ENCODE measurements around the gene FAM72D. TPM values are rescaled to one million over a fixed set of nuclear protein-coding genes. Genes with fewer than 3 reads are reported as not detected.
"Not testable (repeated sequence)": the region's sequence is repeated elsewhere in the genome, so short reads cannot be mapped to it uniquely, and the experiment has no call there.

The FAM72D gene
- total RNA-seq, 1 donor from 2014 or later, result 0.52 TPM

GRCh38 chr1:145065194-145065826 is 30.5 kb upstream of the FAM72D start:
- H3K4me1 ChIP-seq (ENCODE audit: control insufficient read depth in 3 of 3, insufficient read depth in 3 of 3, low read length in 3 of 3); H3K27me3 ChIP-seq (ENCODE audit: control insufficient read depth in 3 of 3, insufficient read depth in 3 of 3, low read length in 3 of 3); H3K36me3 ChIP-seq (ENCODE audit: control insufficient read depth in 3 of 3, insufficient read depth in 3 of 3, low read length in 3 of 3); H3K4me3 ChIP-seq (ENCODE audit: low read length in 3 of 3); H3K27ac ChIP-seq (ENCODE audit: low read depth, low read length); H3K9me3 ChIP-seq (ENCODE audit: control insufficient read depth in 3 of 3, low read length in 3 of 3); H3K9ac ChIP-seq (ENCODE audit: low read depth in 1 of 3, low read length in 3 of 3): not testable (repeated sequence)

GRCh38 chr1:145066486-145066885 is 29.3 kb upstream of the FAM72D start:
- H3K27me3 ChIP-seq (ENCODE audit: control insufficient read depth in 3 of 3, insufficient read depth in 3 of 3, low read length in 3 of 3); H3K27ac ChIP-seq (ENCODE audit: low read depth, low read length); H3K4me3 ChIP-seq (ENCODE audit: low read length in 3 of 3); H3K36me3 ChIP-seq (ENCODE audit: control insufficient read depth in 3 of 3, insufficient read depth in 3 of 3, low read length in 3 of 3); H3K9ac ChIP-seq (ENCODE audit: low read depth in 1 of 3, low read length in 3 of 3); H3K9me3 ChIP-seq (ENCODE audit: control insufficient read depth in 3 of 3, low read length in 3 of 3); H3K4me1 ChIP-seq (ENCODE audit: control insufficient read depth in 3 of 3, insufficient read depth in 3 of 3, low read length in 3 of 3): not testable (repeated sequence)

GRCh38 chr1:145071569-145071968 is 24.2 kb upstream of the FAM72D start:
- H3K9ac ChIP-seq (ENCODE audit: low read depth in 1 of 3, low read length in 3 of 3); H3K27ac ChIP-seq (ENCODE audit: low read depth, low read length); H3K27me3 ChIP-seq (ENCODE audit: control insufficient read depth in 3 of 3, insufficient read depth in 3 of 3, low read length in 3 of 3); H3K36me3 ChIP-seq (ENCODE audit: control insufficient read depth in 3 of 3, insufficient read depth in 3 of 3, low read length in 3 of 3); H3K4me3 ChIP-seq (ENCODE audit: low read length in 3 of 3); H3K9me3 ChIP-seq (ENCODE audit: control insufficient read depth in 3 of 3, low read length in 3 of 3); H3K4me1 ChIP-seq (ENCODE audit: control insufficient read depth in 3 of 3, insufficient read depth in 3 of 3, low read length in 3 of 3): not testable (repeated sequence)

- H3K9ac ChIP-seq (ENCODE audit: low read depth in 1 of 3, low read length in 3 of 3); H3K36me3 ChIP-seq (ENCODE audit: control insufficient read depth in 3 of 3, insufficient read depth in 3 of 3, low read length in 3 of 3); H3K27me3 ChIP-seq (ENCODE audit: control insufficient read depth in 3 of 3, insufficient read depth in 3 of 3, low read length in 3 of 3); H3K27ac ChIP-seq (ENCODE audit: low read depth, low read length); H3K4me1 ChIP-seq (ENCODE audit: control insufficient read depth in 3 of 3, insufficient read depth in 3 of 3, low read length in 3 of 3); H3K9me3 ChIP-seq (ENCODE audit: control insufficient read depth in 3 of 3, low read length in 3 of 3); H3K4me3 ChIP-seq (ENCODE audit: low read length in 3 of 3): not testable (repeated sequence)
Measured at GRCh38 chr1:145074021-145074559, 21.7 kb upstream of the FAM72D start.

- H3K9me3 ChIP-seq (ENCODE audit: control insufficient read depth in 3 of 3, low read length in 3 of 3); H3K9ac ChIP-seq (ENCODE audit: low read depth in 1 of 3, low read length in 3 of 3); H3K4me3 ChIP-seq (ENCODE audit: low read length in 3 of 3); H3K27me3 ChIP-seq (ENCODE audit: control insufficient read depth in 3 of 3, insufficient read depth in 3 of 3, low read length in 3 of 3); H3K4me1 ChIP-seq (ENCODE audit: control insufficient read depth in 3 of 3, insufficient read depth in 3 of 3, low read length in 3 of 3); H3K36me3 ChIP-seq (ENCODE audit: control insufficient read depth in 3 of 3, insufficient read depth in 3 of 3, low read length in 3 of 3); H3K27ac ChIP-seq (ENCODE audit: low read depth, low read length): not testable (repeated sequence)
Measured at GRCh38 chr1:145076877-145077276, 18.9 kb upstream of the FAM72D start.

GRCh38 chr1:145077872-145078786 is 17.6 kb upstream of the FAM72D start:
- not testable (repeated sequence) for H3K9ac ChIP-seq (ENCODE audit: low read depth in 1 of 3, low read length in 3 of 3); H3K27ac ChIP-seq (ENCODE audit: low read depth, low read length); H3K27me3 ChIP-seq (ENCODE audit: control insufficient read depth in 3 of 3, insufficient read depth in 3 of 3, low read length in 3 of 3); H3K36me3 ChIP-seq (ENCODE audit: control insufficient read depth in 3 of 3, insufficient read depth in 3 of 3, low read length in 3 of 3); H3K4me3 ChIP-seq (ENCODE audit: low read length in 3 of 3); H3K9me3 ChIP-seq (ENCODE audit: control insufficient read depth in 3 of 3, low read length in 3 of 3); H3K4me1 ChIP-seq (ENCODE audit: control insufficient read depth in 3 of 3, insufficient read depth in 3 of 3, low read length in 3 of 3)

- not testable (repeated sequence) for H3K9ac ChIP-seq (ENCODE audit: low read depth in 1 of 3, low read length in 3 of 3); H3K9me3 ChIP-seq (ENCODE audit: control insufficient read depth in 3 of 3, low read length in 3 of 3); H3K27me3 ChIP-seq (ENCODE audit: control insufficient read depth in 3 of 3, insufficient read depth in 3 of 3, low read length in 3 of 3); H3K4me3 ChIP-seq (ENCODE audit: low read length in 3 of 3); H3K4me1 ChIP-seq (ENCODE audit: control insufficient read depth in 3 of 3, insufficient read depth in 3 of 3, low read length in 3 of 3); H3K36me3 ChIP-seq (ENCODE audit: control insufficient read depth in 3 of 3, insufficient read depth in 3 of 3, low read length in 3 of 3); H3K27ac ChIP-seq (ENCODE audit: low read depth, low read length)
Measured at GRCh38 chr1:145078787-145079370, 16.9 kb upstream of the FAM72D start.

- H3K4me1 ChIP-seq (ENCODE audit: control insufficient read depth in 3 of 3, insufficient read depth in 3 of 3, low read length in 3 of 3); H3K4me3 ChIP-seq (ENCODE audit: low read length in 3 of 3); H3K27me3 ChIP-seq (ENCODE audit: control insufficient read depth in 3 of 3, insufficient read depth in 3 of 3, low read length in 3 of 3); H3K9ac ChIP-seq (ENCODE audit: low read depth in 1 of 3, low read length in 3 of 3); H3K9me3 ChIP-seq (ENCODE audit: control insufficient read depth in 3 of 3, low read length in 3 of 3); H3K36me3 ChIP-seq (ENCODE audit: control insufficient read depth in 3 of 3, insufficient read depth in 3 of 3, low read length in 3 of 3); H3K27ac ChIP-seq (ENCODE audit: low read depth, low read length): not testable (repeated sequence)
Measured at GRCh38 chr1:145079737-145080136, 16.0 kb upstream of the FAM72D start.

GRCh38 chr1:145080193-145080592 is 15.6 kb upstream of the FAM72D start:
- not testable (repeated sequence) for H3K27me3 ChIP-seq (ENCODE audit: control insufficient read depth in 3 of 3, insufficient read depth in 3 of 3, low read length in 3 of 3); H3K27ac ChIP-seq (ENCODE audit: low read depth, low read length); H3K9ac ChIP-seq (ENCODE audit: low read depth in 1 of 3, low read length in 3 of 3); H3K4me1 ChIP-seq (ENCODE audit: control insufficient read depth in 3 of 3, insufficient read depth in 3 of 3, low read length in 3 of 3); H3K9me3 ChIP-seq (ENCODE audit: control insufficient read depth in 3 of 3, low read length in 3 of 3); H3K4me3 ChIP-seq (ENCODE audit: low read length in 3 of 3); H3K36me3 ChIP-seq (ENCODE audit: control insufficient read depth in 3 of 3, insufficient read depth in 3 of 3, low read length in 3 of 3)

All from skeletal muscle tissue (tissue), 4 donors.